ENCODE data around the gene POLG2. TPM values are rescaled to one million over a fixed set of nuclear protein-coding genes. Genes with fewer than 3 reads are reported as not detected.

POLG2 gene
- total and polyA plus RNA-seq, 2 of the 8 experiments (the other 6 are each of a cell fraction or from before 2014, with no cell fraction given): 9.7 to 34.3 TPM

DNA sequence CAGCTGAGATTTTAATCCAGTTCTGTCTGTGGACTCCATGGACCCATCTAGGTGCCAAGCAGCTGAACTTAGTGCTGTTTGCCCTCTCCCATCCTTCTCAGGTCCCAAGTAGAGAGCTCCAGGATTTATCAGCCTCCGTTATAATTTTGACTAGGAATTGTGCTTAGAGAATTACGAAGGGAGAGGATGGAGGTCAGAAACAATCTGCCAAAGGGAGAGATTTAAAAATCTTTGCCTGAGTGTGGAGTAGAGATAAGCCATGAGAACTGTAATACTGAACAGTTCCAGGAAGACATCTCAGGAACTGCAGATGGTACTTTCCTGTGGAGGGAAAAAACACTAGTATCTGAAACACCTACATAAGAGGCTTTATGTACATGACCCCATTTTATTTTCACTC is 36.9 kb upstream of the POLG2 start (continued):
- TF ChIP-seq GTF2F1 (IDR thresholded peaks at IDR 0.05; ENCODE audit: borderline replicate concordance, low read depth, low read length) (no peak), CREB1 (IDR thresholded peaks at IDR 0.05) (no peak), BCL11A (IDR thresholded peaks at IDR 0.05; ENCODE audit: low read depth in 2 of 2, low read length in 2 of 2) (no peak), CHD2 (IDR thresholded peaks at IDR 0.05; ENCODE audit: low read length) (no peak), SIRT6 (IDR thresholded peaks at IDR 0.05; ENCODE audit: low read length) (no peak)
